ENCODE results near the gene ADAMTSL3. TPM values are rescaled to one million over a fixed set of nuclear protein-coding genes. Genes with fewer than 3 reads are reported as not detected.

The ADAMTSL3 gene
- total and polyA plus RNA-seq, 2 of the 8 experiments (the other 6 are each of a cell fraction or from before 2014, with no cell fraction given) = 0.35 to 1.4 TPM

DNA sequence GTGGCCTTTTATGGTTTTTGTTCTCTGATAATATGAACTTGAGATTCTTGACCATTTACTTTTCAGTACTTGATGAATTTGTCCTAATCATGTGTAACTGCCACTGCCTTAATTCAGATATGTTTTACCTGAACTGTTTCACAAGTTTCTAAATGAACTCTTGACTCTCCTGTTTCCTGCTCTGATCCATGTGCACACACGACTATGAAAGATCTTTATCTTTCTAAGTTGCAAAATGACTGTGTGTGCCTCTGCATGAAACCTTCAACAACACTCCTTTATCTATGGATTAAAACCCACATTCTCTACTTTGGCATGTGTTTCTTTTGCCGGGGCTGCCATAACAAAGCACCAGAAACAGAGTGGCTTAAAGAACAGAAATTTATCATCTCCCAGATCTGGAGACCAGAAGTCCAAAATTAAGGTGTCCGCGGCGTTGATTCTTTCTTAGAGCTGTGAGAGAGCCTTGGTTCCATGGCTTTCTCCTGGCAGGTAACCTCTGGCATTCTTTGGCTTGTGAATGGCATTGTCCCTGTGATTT is 275.0 kb downstream of the ADAMTSL3 start (continued):
- no peak for TF ChIP-seq SIRT6 (IDR thresholded peaks at IDR 0.05; ENCODE audit: low read length)
- TF ChIP-seq RBBP5 (IDR thresholded peaks at IDR 0.05; ENCODE audit: borderline replicate concordance, low read depth, low read length) = no peak
- no peak for TF ChIP-seq RFX5 (IDR thresholded peaks at IDR 0.05; ENCODE audit: borderline replicate concordance, low read depth, low read length)
- TF ChIP-seq HDAC6 (IDR thresholded peaks at IDR 0.05; ENCODE audit: low read depth, low read length) = no peak
- no peak for TF ChIP-seq RAD21 (IDR thresholded peaks at IDR 0.05 in 1 of 2, conservative IDR thresholded peaks at IDR 0.05 in 1 of 2; ENCODE audit: low read depth in 2 of 2, low read length in 2 of 2)
